Erythroblast (primary cell): ENCODE results near the gene MYO18A.

Experiments used
- DNase-seq, 2 experiments: peaks; one replicate each; lab custom pipeline; 2025; lab: John Stamatoyannopoulos, UW
- GATA1 ChIP-seq: IDR thresholded peaks from 2 replicates; pipeline ENCODE4 v1.6.1; 2011; ENCODE audit warnings: low read depth, mild to moderate bottlenecking, control low read depth, low read length, moderate library complexity
- POLR2A ChIP-seq: IDR thresholded peaks from 2 replicates; pipeline ENCODE4 v1.6.1; 2011; ENCODE audit warnings: mild to moderate bottlenecking, low read length

The MYO18A gene

GRCh38 chr17:29032013-29032856, 148.0 kb downstream of the MYO18A start:
- TF ChIP-seq POLR2A (no peak), GATA1 (no peak)
- no peak for DNase-seq

- TF ChIP-seq GATA1 = no peak
- TF ChIP-seq POLR2A = no peak
Measured at GRCh38 chr17:29031488-29031887, 148.7 kb downstream of the MYO18A start.

GRCh38 chr17:29024316-29024952, 155.8 kb downstream of the MYO18A start:
- no peak for DNase-seq
- TF ChIP-seq POLR2A = no peak
- TF ChIP-seq GATA1 = no peak

More at GRCh38 chr17:29031488-29031887, 148.7 kb downstream of the MYO18A start:
- DNase-seq = no peak

- TF ChIP-seq POLR2A = no peak
- no peak for TF ChIP-seq GATA1
Measured at GRCh38 chr17:29022074-29022473, 158.1 kb downstream of the MYO18A start.

GRCh38 chr17:29021226-29021625, 159.0 kb downstream of the MYO18A start:
- TF ChIP-seq GATA1 (no peak), POLR2A (no peak)
- DNase-seq = no peak

More at GRCh38 chr17:29022074-29022473, 158.1 kb downstream of the MYO18A start:
- no peak for DNase-seq
